Esophagus muscularis mucosa (tissue), 4 donors: ENCODE measurements around the gene LRRC27. TPM values are rescaled to one million over a fixed set of nuclear protein-coding genes. Genes with fewer than 3 reads are reported as not detected.

Experiments used
- DNase-seq: peaks from one replicate; pipeline ENCODE4 v3.0.0-alpha.2; 2017; ENCODE audit errors: extremely low spot score
- H3K27ac ChIP-seq, 4 donors: fragments of 200-600 bp; sonication (generic); replicated peaks in 1 of 4; 1 replicate in 3 of 4; 2 replicates in 1 of 4; pipeline ENCODE4 v1.5.1; 2016 to 2019; ENCODE audit warnings: mild to moderate bottlenecking in 1 of 4
- H3K27me3 ChIP-seq, 4 donors: fragments of 200-600 bp; sonication (generic); one replicate each; pipeline versions ENCODE4 v1.5.1 to v1.6.0; 2016 to 2019
- H3K36me3 ChIP-seq, 4 donors: fragments of 200-600 bp; sonication (generic); one replicate each; pipeline ENCODE4 v1.5.1; 2016 to 2019
- H3K4me1 ChIP-seq, 4 donors: fragments of 200-600 bp; sonication (generic); one replicate each; pipeline ENCODE4 v1.5.1; 2016 to 2019
- H3K4me3 ChIP-seq, 4 donors: fragments of 200-600 bp; sonication (generic); 1 replicate in 2 of 4; 2 replicates in 2 of 4; pipeline ENCODE4 v1.5.1; 2016 to 2019; ENCODE audit warnings: mild to moderate bottlenecking in 4 of 4, moderate library complexity in 1 of 4
- H3K9me3 ChIP-seq, 4 donors: fragments of 200-600 bp; sonication (generic); 1 replicate in 3 of 4; 2 replicates in 1 of 4; pipeline ENCODE4 v1.5.1; 2016 to 2019
- CTCF ChIP-seq, 3 experiments: fragments of 200-600 bp in 2 of 3; fragments of 450-650 bp in 1 of 3; sonication (generic) in 2 of 3; IDR thresholded peaks; one replicate each; pipeline ENCODE4 v1.5.1; 2017 to 2019; ENCODE audit warnings: antibody characterized with exemption in 3 of 3, mild to moderate bottlenecking in 2 of 3, moderate library complexity in 1 of 3
- EP300 ChIP-seq: sonication (generic); formaldehyde crosslinking; IDR thresholded peaks from one replicate; pipeline ENCODE4 v1.6.1; 2017; ENCODE audit warnings: antibody characterized with exemption
- POLR2A ChIP-seq: fragments of 450-650 bp; IDR thresholded peaks from one replicate; pipeline ENCODE4 v1.6.1; 2017; ENCODE audit warnings: antibody characterized with exemption, moderate library complexity, mild to moderate bottlenecking, low read depth
- POLR2AphosphoS5 ChIP-seq, 2 donors: sonication (generic); formaldehyde crosslinking; IDR thresholded peaks; one replicate each; pipeline ENCODE4 v1.6.1; 2017; ENCODE audit warnings: antibody characterized with exemption in 2 of 2
- WGBS: methylation state at CpG from one replicate; pipeline ENCODE4 v1.1.5; 2018; 5-methylcytosine and 5-hydroxymethylcytosine counted together
- intact Hi-C: fragments of 100-400 bp; cut with DNase I; formaldehyde crosslinking; loops from one replicate; pipeline ENCODE4 v1.15.1; 2023
- total RNA-seq, 4 donors: library from RNA; depleted of rRNA; stranded (reverse); fragments of >200 nt; gene quantifications; one replicate each; pipeline versions ENCODE4 v1.1.0 to v1.2.1, GENCODE V29; 2016

LRRC27 gene
- total RNA-seq, 4 donors from 2014 or later: 5.8 to 19.1 (median 9.5) TPM

DNA sequence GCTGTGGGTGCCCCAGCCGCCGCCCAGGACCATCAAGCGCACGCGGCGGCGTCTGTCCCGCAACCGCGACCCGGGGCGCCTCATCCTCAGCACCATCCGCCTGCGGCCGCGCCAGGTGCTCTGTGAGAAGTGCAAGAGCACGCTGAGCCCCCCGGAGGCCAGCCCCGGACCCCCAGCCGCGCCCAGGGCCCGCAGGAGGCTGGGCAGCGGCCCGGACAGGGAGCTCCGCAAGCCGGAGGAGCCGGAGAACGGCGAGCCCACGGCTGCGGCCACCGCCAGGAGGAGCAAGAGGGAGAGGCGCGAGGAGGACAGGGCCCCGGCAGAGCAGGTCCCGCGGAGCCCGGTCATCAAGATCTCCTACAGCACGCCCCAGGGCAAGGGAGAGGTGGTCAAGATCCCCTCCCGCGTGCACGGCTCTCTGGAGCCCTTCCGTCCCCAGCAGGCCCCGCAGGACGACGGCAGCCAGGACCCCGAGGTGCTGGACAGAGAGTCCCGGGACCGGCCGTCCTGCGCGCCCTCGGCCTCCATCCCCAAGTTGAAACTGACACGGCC, 73.0 kb downstream of the LRRC27 start:
- intact Hi-C loops: no loop called here
- H3K4me1 ChIP-seq: peaks cover 44 to 62% (median 57%) of the 10 kb centered on the region in 4 donors

DNA sequence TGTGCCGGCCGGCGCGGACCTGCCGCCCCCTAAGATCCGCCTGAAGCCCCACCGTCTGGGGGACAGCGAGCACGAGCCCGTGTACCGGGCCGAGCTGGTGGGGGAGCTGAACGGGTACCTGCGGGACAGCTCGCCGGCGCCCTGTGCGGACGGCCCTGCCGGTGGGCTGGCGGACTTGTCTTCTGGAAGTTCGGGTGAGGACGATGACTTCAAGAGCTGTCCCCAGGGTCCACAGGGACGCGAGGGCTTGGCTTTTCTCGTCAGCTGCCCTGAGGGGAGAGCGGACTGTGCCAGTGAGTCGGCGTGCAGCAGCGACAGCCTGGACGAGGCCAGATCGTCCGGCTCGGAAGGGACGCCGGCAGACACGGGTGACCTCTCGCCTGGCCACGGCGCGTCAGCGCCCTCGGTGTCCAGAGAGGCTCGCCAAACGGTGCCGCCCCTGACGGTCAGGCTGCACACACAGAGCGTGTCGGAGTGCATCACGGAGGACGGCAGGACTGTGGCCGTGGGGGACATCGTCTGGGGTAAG, 73.5 kb downstream of the LRRC27 start:
- TF ChIP-seq EP300 (no peak), CTCF (IDR thresholded peaks at IDR 0.05) (no peak), POLR2AphosphoS5 (IDR thresholded peaks at IDR 0.05) (no peak), POLR2A (no peak)
- Histone ChIP-seq H3K27me3 (no peaks in the 10 kb centered on the region), H3K27ac (no peak overlapping the region), H3K9me3 (no peaks in the 10 kb centered on the region), H3K36me3 (peaks cover 10 to 36% (median 31%) of the 10 kb centered on the region in 4 donors), H3K4me1 (peaks cover 38 to 60% (median 55%) of the 10 kb centered on the region in 4 donors), H3K4me3 (no peak overlapping the region)
- 94% methylated on average over 39 of the region's 53 CpGs for WGBS
- no peak for DNase-seq
- intact Hi-C loops: no loop called here

More for the DNA sequence above, 73.0 kb downstream of the LRRC27 start:
- Histone ChIP-seq H3K27ac (no peak overlapping the region), H3K27me3 (no peaks in the 10 kb centered on the region), H3K36me3 (peaks cover 10 to 36% (median 31%) of the 10 kb centered on the region in 4 donors), H3K9me3 (no peaks in the 10 kb centered on the region), H3K4me3 (no peak overlapping the region)
- TF ChIP-seq POLR2AphosphoS5 (IDR thresholded peaks at IDR 0.05) (no peak), CTCF (IDR thresholded peaks at IDR 0.05) (no peak), EP300 (no peak), POLR2A (no peak)
- 91% methylated on average over 24 of the region's 54 CpGs for WGBS
- DNase-seq: no peak

DNA sequence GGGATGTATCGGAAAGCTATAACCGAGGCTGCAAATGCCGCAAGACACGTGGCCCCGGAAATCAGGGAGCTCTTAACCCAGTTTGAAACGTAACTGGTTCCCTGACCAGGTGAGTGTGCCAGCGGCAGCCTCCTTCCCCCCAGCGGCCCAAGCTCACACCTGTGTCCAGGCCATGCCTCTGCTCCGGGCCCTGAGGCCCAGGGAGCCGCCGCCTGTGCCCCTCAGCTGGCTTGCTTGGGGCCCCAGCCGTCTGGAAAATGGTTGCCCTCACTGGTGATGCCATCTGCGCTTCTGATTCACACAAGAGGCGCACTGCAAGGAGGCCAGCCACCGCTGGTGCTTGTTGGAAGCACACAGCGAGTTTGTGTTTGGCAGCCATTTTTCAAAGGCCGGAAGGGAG, 74.2 kb downstream of the LRRC27 start:
- TF ChIP-seq POLR2A: no peak
- TF ChIP-seq POLR2AphosphoS5 (IDR thresholded peaks at IDR 0.05): no peak
- no peak for TF ChIP-seq EP300
- TF ChIP-seq CTCF (IDR thresholded peaks at IDR 0.05): no peak
- Histone ChIP-seq H3K9me3 (no peaks in the 10 kb centered on the region), H3K27me3 (no peaks in the 10 kb centered on the region), H3K4me3 (no peak overlapping the region), H3K4me1 (peaks cover 40 to 60% (median 55%) of the 10 kb centered on the region in 4 donors), H3K27ac (peak overlapping the region in 1 of 4 donors; percentile 76), H3K36me3 (peaks cover 10 to 36% (median 31%) of the 10 kb centered on the region in 4 donors)
- WGBS: 89% methylated on average over 8 of the region's 17 CpGs
- intact Hi-C loops: no loop called here
- no peak for DNase-seq

- 100% methylated on average over 4 of the region's 16 CpGs for WGBS
- Histone ChIP-seq H3K27ac (peak overlapping the region; percentile 76 to 83 (median 78)), H3K9me3 (no peaks in the 10 kb centered on the region), H3K4me3 (no peak overlapping the region), H3K4me1 (peaks cover 40 to 60% (median 55%) of the 10 kb centered on the region in 4 donors), H3K36me3 (peaks cover 10 to 36% (median 31%) of the 10 kb centered on the region in 4 donors), H3K27me3 (no peaks in the 10 kb centered on the region)
- TF ChIP-seq CTCF (IDR thresholded peaks at IDR 0.05): no peak
- no peak for TF ChIP-seq POLR2A
- no peak for TF ChIP-seq POLR2AphosphoS5 (IDR thresholded peaks at IDR 0.05)
- no peak for TF ChIP-seq EP300
- DNase-seq: no peak
- intact Hi-C loops: no loop called here
These were observed 74.8 kb downstream of the LRRC27 start for GRCh38 chr10:132406750-132407149.
